Body of pancreas (tissue), 4 donors: ENCODE results near the gene INTS3. TPM values are rescaled to one million over a fixed set of nuclear protein-coding genes. Genes with fewer than 3 reads are reported as not detected.
A peak's percentile ranks its signal among the peaks of the same experiment; 100 is the strongest.

Experiments used
- ATAC-seq: fragments of 150-250 bp; one replicate; pipeline ENCODE4 v1.9.1; 2016
- DNase-seq, 4 donors: peaks; one replicate each; pipeline ENCODE4 v3.0.0-alpha.2; 2019
- H3K27ac ChIP-seq, 4 donors: fragments of 200-600 bp; sonication (generic); 1 replicate in 3 of 4; 2 replicates in 1 of 4; pipeline versions ENCODE4 v1.5.1 to v1.6.1; 2016 to 2019; ENCODE audit warnings: mild to moderate bottlenecking in 1 of 4, mixed read lengths in 1 of 4, moderate library complexity in 1 of 4
- H3K27me3 ChIP-seq, 2 donors: fragments of 200-600 bp; sonication (generic); one replicate each; pipeline ENCODE4 v1.6.0; 2016; ENCODE audit warnings: mild to moderate bottlenecking in 1 of 2
- H3K36me3 ChIP-seq, 2 donors: fragments of 200-600 bp; sonication (generic); replicated peaks in 1 of 2; 2 replicates each; pipeline ENCODE4 v1.5.1; 2016; ENCODE audit warnings: low read depth in 2 of 2; ENCODE audit not compliant: insufficient read depth in 1 of 2
- H3K4me1 ChIP-seq: fragments of 200-600 bp; sonication (generic); one replicate; pipeline ENCODE4 v1.6.0; 2016
- H3K4me3 ChIP-seq, 2 donors: fragments of 200-600 bp; sonication (generic); 1 replicate in 1 of 2; 2 replicates in 1 of 2; pipeline ENCODE4 v1.5.1; 2016 to 2019
- H3K9me3 ChIP-seq, 3 donors: fragments of 200-600 bp; sonication (generic); 1 replicate in 2 of 3; 2 replicates in 1 of 3; pipeline ENCODE4 v1.5.1; 2016
- CTCF ChIP-seq, 7 experiments: fragments of 450-650 bp in 4 of 7; fragments of 200-600 bp in 3 of 7; sonication (generic) in 3 of 7; IDR thresholded peaks; one replicate each; pipeline ENCODE4 v1.5.1; 2016 to 2019; ENCODE audit warnings: antibody characterized with exemption in 7 of 7
- POLR2A ChIP-seq, 3 donors: fragments of 450-650 bp; IDR thresholded peaks; one replicate each; pipeline ENCODE4 v1.6.1; 2016; ENCODE audit warnings: antibody characterized with exemption in 3 of 3, mild to moderate bottlenecking in 2 of 3
- WGBS, 2 donors: methylation state at CpG; one replicate each; pipeline ENCODE4 v1.1.5; 2017; 5-methylcytosine and 5-hydroxymethylcytosine counted together
- intact Hi-C: fragments of 100-400 bp; cut with DNase I; formaldehyde crosslinking; loops from one replicate; pipeline ENCODE4 v1.15.1; 2023
- total RNA-seq, 2 donors: library from RNA; depleted of rRNA; stranded (reverse); fragments of >200 nt; gene quantifications; one replicate each; pipeline ENCODE4 v1.1.0, GENCODE V29; 2016

INTS3 gene
- total RNA-seq, 2 donors from 2014 or later: 25.4 to 33.3 TPM

- no peaks in the 10 kb centered on the region for H3K27me3 ChIP-seq
- H3K4me3 ChIP-seq: no peak overlapping the region
- no peak for TF ChIP-seq CTCF (IDR thresholded peaks at IDR 0.05)
- peak; percentile 69 for ATAC-seq
- peak overlapping the region; percentile 1 to 71 (median 30) for H3K27ac ChIP-seq
- peaks cover 15% of the 10 kb centered on the region for H3K4me1 ChIP-seq
- peak; percentile 53 to 78 (median 64) for DNase-seq
- 37 to 49% methylated on average over 14 to 22 of the region's 22 CpGs for WGBS, 2 donors
- no peaks in the 10 kb centered on the region for H3K36me3 ChIP-seq
- H3K9me3 ChIP-seq: no peaks in the 10 kb centered on the region
- intact Hi-C loops: loop anchor here (5.0 kb wide), 1 partner anchor 193 kb away; no protein-coding TSS in a partner anchor
Observed at GRCh38 chr1:153789478-153790034, 61.7 kb downstream of the INTS3 start.

- TF ChIP-seq CTCF (IDR thresholded peaks at IDR 0.05) (no peak), POLR2A (IDR thresholded peaks at IDR 0.05) (no peak)
- peaks cover 15% of the 10 kb centered on the region for H3K4me1 ChIP-seq
- WGBS, 2 donors: 48% methylated on average over 10 to 16 of the region's 16 CpGs
- H3K27ac ChIP-seq: peak overlapping the region in 3 of 4 donors; percentile 1 to 71 (median 52)
- intact Hi-C loops: loop anchor here (5.0 kb wide), 1 partner anchor 192 kb away; no protein-coding TSS in a partner anchor
- DNase-seq (peak; percentile 42 to 67 (median 62)), ATAC-seq (peak; percentile 68)
- H3K4me3 ChIP-seq: no peak overlapping the region
- H3K9me3 ChIP-seq: no peaks in the 10 kb centered on the region
- no peaks in the 10 kb centered on the region for H3K27me3 ChIP-seq
- no peaks in the 10 kb centered on the region for H3K36me3 ChIP-seq
Observed at GRCh38 chr1:153790313-153790965, 62.6 kb downstream of the INTS3 start.

- Histone ChIP-seq H3K27ac (peak overlapping the region in 3 of 4 donors; percentile 1 to 71 (median 52)), H3K9me3 (no peaks in the 10 kb centered on the region), H3K4me1 (peaks cover 15% of the 10 kb centered on the region), H3K4me3 (no peak overlapping the region), H3K36me3 (no peaks in the 10 kb centered on the region), H3K27me3 (no peaks in the 10 kb centered on the region)
- no peak for ATAC-seq
- TF ChIP-seq POLR2A (IDR thresholded peaks at IDR 0.05) (no peak), CTCF (IDR thresholded peaks at IDR 0.05) (no peak)
- DNase-seq: peak in 1 of 4 donors; percentile 53
- intact Hi-C loops: loop anchor here (5.0 kb wide), 1 partner anchor 191 kb away; no protein-coding TSS in a partner anchor
- WGBS, 2 donors: 56 to 75% methylated on average over 9 of the region's 9 CpGs
Observed at GRCh38 chr1:153790966-153791647, 63.3 kb downstream of the INTS3 start.

- H3K27ac ChIP-seq: no peak overlapping the region
- WGBS, 2 donors: 85 to 86% methylated on average over 8 to 16 of the region's 16 CpGs
Observed at GRCh38 chr1:153791648-153792253, 63.9 kb downstream of the INTS3 start.

More at GRCh38 chr1:153791648-153792253, 63.9 kb downstream of the INTS3 start:
- DNase-seq (no peak), ATAC-seq (no peak)
- Histone ChIP-seq H3K27me3 (no peaks in the 10 kb centered on the region), H3K36me3 (no peaks in the 10 kb centered on the region), H3K4me1 (peaks cover 15% of the 10 kb centered on the region), H3K4me3 (no peak overlapping the region), H3K9me3 (no peaks in the 10 kb centered on the region)
- TF ChIP-seq POLR2A (IDR thresholded peaks at IDR 0.05): no peak
- no peak for TF ChIP-seq CTCF (IDR thresholded peaks at IDR 0.05)
- intact Hi-C loops: loop anchor here (5.0 kb wide), 1 partner anchor 191 kb away; no protein-coding TSS in a partner anchor
